Chondrocyte (in vitro differentiated cells): Measurements from ENCODE around the gene JMY. TPM values are rescaled to one million over a fixed set of nuclear protein-coding genes. Genes with fewer than 3 reads are reported as not detected.

Experiments used
- DNase-seq: peaks from one replicate; pipeline ENCODE4 v3.0.0; 2021; ENCODE audit warnings: mixed read lengths, low spot score
- H3K27ac Mint-ChIP-seq: one replicate; pipeline ENCODE4 v1.8.0; 2021; ENCODE audit warnings: mild to moderate bottlenecking, moderate library complexity, mixed read lengths; ENCODE audit not compliant: unreplicated experiment
- H3K27me3 Mint-ChIP-seq: 2 replicates; pipeline ENCODE4 v1.8.0; 2021; ENCODE audit warnings: low read depth, mixed read lengths
- H3K36me3 Mint-ChIP-seq: 2 replicates; pipeline ENCODE4 v1.8.0; 2021; ENCODE audit warnings: low read depth, mixed read lengths
- H3K4me1 Mint-ChIP-seq: 2 replicates; pipeline ENCODE4 v1.8.0; 2021; ENCODE audit warnings: low read depth, mild to moderate bottlenecking, mixed read lengths
- H3K4me3 Mint-ChIP-seq: one replicate; pipeline ENCODE4 v1.8.0; 2021; ENCODE audit warnings: mild to moderate bottlenecking, moderate library complexity, mixed read lengths; ENCODE audit not compliant: unreplicated experiment
- H3K9me3 Mint-ChIP-seq: 2 replicates; pipeline ENCODE4 v1.8.0; 2021; ENCODE audit warnings: low read depth, mixed read lengths
- CTCF ChIP-seq: fragments of 200-600 bp; sonication (generic); IDR thresholded peaks from 2 replicates; pipeline ENCODE4 v1.5.0; 2021; ENCODE audit warnings: antibody characterized with exemption, mild to moderate bottlenecking, moderate library complexity
- total RNA-seq: library from RNA; stranded (reverse); gene quantifications from 3 replicates; pipeline ENCODE4 v1.2.1, GENCODE V29; 2021

The JMY gene
- total RNA-seq, 1 donor from 2014 or later: 16.9 TPM

GRCh38 chr5:79346420-79346824 lies 110.5 kb downstream of the JMY start:
- H3K4me1 Mint-ChIP-seq: peaks cover 7% of the 10 kb centered on the region
- H3K36me3 Mint-ChIP-seq: no peaks in the 10 kb centered on the region
- no peak overlapping the region for H3K4me3 Mint-ChIP-seq
- no peak for TF ChIP-seq CTCF
- H3K27ac Mint-ChIP-seq: peak overlapping the region; percentile 77
- no peaks in the 10 kb centered on the region for H3K27me3 Mint-ChIP-seq
- H3K9me3 Mint-ChIP-seq: no peaks in the 10 kb centered on the region
- no peak for DNase-seq

DNA sequence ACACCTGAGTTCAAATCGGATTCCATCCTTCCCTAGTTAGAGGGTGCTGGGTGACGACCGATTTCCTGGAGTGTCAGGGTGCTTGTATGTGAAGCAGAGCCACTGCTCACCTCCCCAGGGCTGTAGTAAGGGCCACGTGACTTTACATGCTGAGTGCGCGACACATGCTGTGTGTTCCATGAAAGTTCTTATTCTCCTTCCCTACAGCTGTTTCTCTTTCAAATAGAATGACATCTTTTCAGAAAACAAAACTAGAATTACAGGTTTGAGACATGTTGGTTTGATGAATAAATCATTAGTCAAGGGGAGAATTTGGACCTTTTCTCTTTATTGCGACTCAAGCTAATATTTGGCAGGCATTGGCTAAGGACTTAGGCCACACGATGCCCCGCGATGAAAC lies 113.1 kb downstream of the JMY start:
- Mint-ChIP-seq H3K36me3 (no peaks in the 10 kb centered on the region), H3K4me1 (peaks cover 7% of the 10 kb centered on the region), H3K4me3 (no peak overlapping the region), H3K9me3 (peaks cover 3% of the 10 kb centered on the region), H3K27me3 (no peaks in the 10 kb centered on the region), H3K27ac (no peak overlapping the region)
- no peak for TF ChIP-seq CTCF
- DNase-seq: no peak

- no peak for DNase-seq
- H3K4me3 Mint-ChIP-seq: no peak overlapping the region
- H3K36me3 Mint-ChIP-seq: no peaks in the 10 kb centered on the region
- peaks cover 7% of the 10 kb centered on the region for H3K4me1 Mint-ChIP-seq
- peaks cover 3% of the 10 kb centered on the region for H3K9me3 Mint-ChIP-seq
- TF ChIP-seq CTCF: no peak
- no peak overlapping the region for H3K27ac Mint-ChIP-seq
- H3K27me3 Mint-ChIP-seq: no peaks in the 10 kb centered on the region
Observed at GRCh38 chr5:79349881-79350280, 114.0 kb downstream of the JMY start.

GRCh38 chr5:79357398-79357797 lies 121.5 kb downstream of the JMY start:
- Mint-ChIP-seq H3K4me1 (peaks cover 11% of the 10 kb centered on the region), H3K36me3 (peaks cover 4% of the 10 kb centered on the region), H3K27me3 (no peaks in the 10 kb centered on the region), H3K9me3 (peaks cover 6% of the 10 kb centered on the region), H3K27ac (peak overlapping the region; percentile 56), H3K4me3 (no peak overlapping the region)
- no peak for DNase-seq
- TF ChIP-seq CTCF: no peak

Other genes with a start within 250 kb of the JMY start
- 1.9 to 3.2 TPM (median 3.1 TPM) in 3 replicates for gene DMGDH, start 166.5 kb upstream of the JMY start, total RNA-seq
- not detected in 3 replicates for gene BHMT2, start 166.4 kb upstream of the JMY start, total RNA-seq
- gene BHMT, start 124.3 kb upstream of the JMY start, total RNA-seq: not detected in 3 replicates